Stimulated activated CD4-positive, alpha-beta T cell treated with anti-CD3 and anti-CD28 coated beads, Interleukin-1b, Interleukin-23, amount 100 ng/mL, for 24 hours (primary cell): ENCODE results near the gene NALCN.

ENCODE experiments used
- DNase-seq, 4 experiments: peaks; one replicate each; pipeline ENCODE4 v3.0.0-alpha.2; 2020; ENCODE audit warnings: low read depth in 4 of 4, low spot score in 1 of 4

The NALCN gene

GRCh38 chr13:101416181-101417042, at the start of gene NALCN:
Gene NALCN, minus strand, starts transcription at chr13:101416508. Its CDS starts 17,382 bp downstream, at chr13:101399126.
- no peak for DNase-seq

- no peak for DNase-seq
Measured at GRCh38 chr13:101465877-101466276, 49.6 kb upstream of the NALCN start.

GRCh38 chr13:101457176-101457575, 40.9 kb upstream of the NALCN start:
- DNase-seq, result no peak

GRCh38 chr13:101455863-101456262, 39.6 kb upstream of the NALCN start:
- no peak for DNase-seq

- no peak for DNase-seq
Measured at GRCh38 chr13:101454767-101455166, 38.5 kb upstream of the NALCN start.

GRCh38 chr13:101453784-101454201, 37.5 kb upstream of the NALCN start:
- no peak for DNase-seq

GRCh38 chr13:101452519-101453485, 36.5 kb upstream of the NALCN start, which contains the start of gene ITGBL1:
Gene ITGBL1, plus strand, starts transcription at chr13:101452675. Its CDS starts 159 bp downstream, at chr13:101452834.
- DNase-seq, result no peak

- no peak for DNase-seq
Measured at GRCh38 chr13:101451641-101452040, 35.3 kb upstream of the NALCN start.

GRCh38 chr13:101450749-101451130, 34.4 kb upstream of the NALCN start:
- DNase-seq, result no peak

- no peak for DNase-seq
Measured at GRCh38 chr13:101449790-101450748, 33.8 kb upstream of the NALCN start.

GRCh38 chr13:101447852-101448251, 31.5 kb upstream of the NALCN start:
- no peak for DNase-seq

- DNase-seq, result no peak
Measured at GRCh38 chr13:101434486-101434885, 18.2 kb upstream of the NALCN start.

- no peak for DNase-seq
Measured at GRCh38 chr13:101433895-101434294, 17.6 kb upstream of the NALCN start.

- DNase-seq, result no peak
Measured at GRCh38 chr13:101429733-101430132, 13.4 kb upstream of the NALCN start.

- DNase-seq, result no peak
Measured at GRCh38 chr13:101425623-101426022, 9.3 kb upstream of the NALCN start.

- DNase-seq, result no peak
Measured at GRCh38 chr13:101425156-101425471, 8.8 kb upstream of the NALCN start.

GRCh38 chr13:101424381-101425155, 8.3 kb upstream of the NALCN start:
- DNase-seq, result no peak

- no peak for DNase-seq
Measured at GRCh38 chr13:101423872-101424271, 7.6 kb upstream of the NALCN start.

- no peak for DNase-seq
Measured at GRCh38 chr13:101417501-101417900, 1.2 kb upstream of the NALCN start.

- no peak for DNase-seq
Measured at GRCh38 chr13:101417043-101417406, 717 bp upstream of the NALCN start.
